PC-9 (cell line): ENCODE measurements around the gene MANBA. TPM values are rescaled to one million over a fixed set of nuclear protein-coding genes. Genes with fewer than 3 reads are reported as not detected.

ENCODE experiments used
- BruUV-seq: library from RNA; stranded (reverse); fragments of 400-500 nt; replicated peaks from 2 replicates; lab custom pipeline; 2021; lab: Mats Ljungman, UMichigan
- CTCF ChIA-PET: fragments of 300-600 bp; sonication (Branson Sonifier 250); formaldehyde crosslinking; loops from one replicate; lab custom pipeline; 2022; ENCODE audit warnings: antibody characterized with exemption; lab: Charles Lee
- POLR2A ChIA-PET: fragments of 300-600 bp; sonication (Branson Sonifier 250); formaldehyde crosslinking; loops from one replicate; lab custom pipeline; 2022; ENCODE audit warnings: antibody characterized with exemption; ENCODE audit not compliant: unreplicated experiment; lab: Charles Lee
- DNase-seq, 2 experiments: peaks; one replicate each; pipeline versions ENCODE4 v3.0.0 to v3.0.0-alpha.2; 2015 to 2022; ENCODE audit warnings: mixed read lengths in 1 of 2
- H2AFZ ChIP-seq: fragments of 200-600 bp; sonication (generic); 2 replicates; pipeline ENCODE4 v1.8.1; 2017; ENCODE audit warnings: antibody characterized with exemption
- H3F3A ChIP-seq: fragments of 200-600 bp; sonication (generic); 2 replicates; pipeline ENCODE4 v1.8.1; 2017; ENCODE audit warnings: antibody characterized with exemption, mild to moderate bottlenecking, low read depth; ENCODE audit not compliant: insufficient read depth
- H3K27ac ChIP-seq: fragments of 200-600 bp; sonication (generic); 2 replicates; pipeline ENCODE4 v1.6.1; 2016; ENCODE audit warnings: mixed run types
- H3K27me3 ChIP-seq: fragments of 200-600 bp; sonication (generic); 2 replicates; pipeline ENCODE4 v1.6.1; 2016; ENCODE audit warnings: low read depth, mixed run types; ENCODE audit not compliant: insufficient read depth
- H3K36me3 ChIP-seq: fragments of 200-600 bp; sonication (generic); 2 replicates; pipeline ENCODE4 v1.6.1; 2016; ENCODE audit warnings: low read depth, mixed run types
- H3K4me1 ChIP-seq: fragments of 200-600 bp; sonication (generic); replicated peaks from 2 replicates; pipeline ENCODE4 v1.6.1; 2016; ENCODE audit warnings: mixed run types; ENCODE audit not compliant: insufficient read depth
- H3K4me2 ChIP-seq: fragments of 200-600 bp; sonication (generic); 2 replicates; pipeline ENCODE4 v1.6.1; 2017; ENCODE audit warnings: mixed run types
- H3K4me3 ChIP-seq: fragments of 200-600 bp; sonication (generic); 2 replicates; pipeline ENCODE4 v1.6.1; 2016; ENCODE audit warnings: mixed run types
- H3K79me2 ChIP-seq: fragments of 200-600 bp; sonication (generic); 2 replicates; pipeline ENCODE4 v1.6.1; 2017; ENCODE audit warnings: low read depth, mixed run types
- H3K9me2 ChIP-seq: fragments of 200-600 bp; sonication (generic); 2 replicates; pipeline ENCODE4 v1.8.1; 2017; ENCODE audit warnings: mild to moderate bottlenecking; ENCODE audit not compliant: insufficient read depth
- H3K9me3 ChIP-seq: fragments of 200-600 bp; sonication (generic); 2 replicates; pipeline ENCODE4 v1.8.1; 2016; ENCODE audit warnings: low read depth; ENCODE audit not compliant: insufficient read depth
- H4K20me1 ChIP-seq: fragments of 200-600 bp; sonication (generic); 2 replicates; pipeline ENCODE4 v1.8.1; 2017; ENCODE audit not compliant: insufficient read depth
- EZH2 ChIP-seq: fragments of 200-600 bp; sonication (generic); IDR thresholded peaks from 2 replicates; pipeline ENCODE4 v1.8.0; 2017; ENCODE audit warnings: antibody characterized with exemption, low read depth
- intact Hi-C: fragments of 100-400 bp; cut with micrococcal nuclease; formaldehyde crosslinking; loops from one replicate; pipeline ENCODE4 v1.10.0; 2022; ENCODE audit not compliant: unreplicated experiment
- total RNA-seq: library from RNA; stranded (reverse); gene quantifications from 2 replicates; pipeline ENCODE4 v1.2.3, GENCODE V29; 2021
- TF ChIP-seq, protein P1 (sequence below): fragments of 200-600 bp; sonication (generic); conservative IDR thresholded peaks from 2 replicates; pipeline ENCODE4 v1.6.1; 2017; ENCODE audit warnings: mixed run types, antibody characterized with exemption, mild to moderate bottlenecking, moderate library complexity

MANBA gene
- total RNA-seq, 1 experiment from 2014 or later, result 11.8 TPM

DNA sequence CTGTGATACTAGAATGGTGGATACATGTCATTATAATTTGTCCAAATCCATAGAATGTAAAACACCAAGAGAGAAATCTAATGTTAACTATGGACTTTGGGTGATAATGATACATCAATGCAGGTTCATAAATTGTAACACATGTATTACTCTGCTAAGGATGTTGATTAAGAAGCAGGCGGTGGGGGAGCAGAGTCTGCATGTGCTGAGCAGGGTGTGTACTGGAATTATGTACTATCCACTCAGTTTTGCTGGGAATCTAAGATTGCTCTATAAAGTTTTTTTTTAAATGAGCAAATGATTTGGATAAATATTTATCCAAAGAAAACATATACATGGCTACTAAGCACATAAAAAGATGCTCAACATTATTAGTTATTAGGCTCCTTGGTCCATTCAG, 15.0 kb upstream of the MANBA start:
- H2AFZ ChIP-seq, result no peak overlapping the region
- no peaks in the 10 kb centered on the region for H3K36me3 ChIP-seq
- no peaks in the 10 kb centered on the region for H4K20me1 ChIP-seq
- peaks cover 3% of the 10 kb centered on the region for H3K4me1 ChIP-seq
- H3K9me2 ChIP-seq, result no peaks in the 10 kb centered on the region
- no peak overlapping the region for H3K4me2 ChIP-seq
- peaks cover 3% of the 10 kb centered on the region; the same call in 1 of the 2 replicates for H3F3A ChIP-seq
- TF ChIP-seq, protein P1, sequence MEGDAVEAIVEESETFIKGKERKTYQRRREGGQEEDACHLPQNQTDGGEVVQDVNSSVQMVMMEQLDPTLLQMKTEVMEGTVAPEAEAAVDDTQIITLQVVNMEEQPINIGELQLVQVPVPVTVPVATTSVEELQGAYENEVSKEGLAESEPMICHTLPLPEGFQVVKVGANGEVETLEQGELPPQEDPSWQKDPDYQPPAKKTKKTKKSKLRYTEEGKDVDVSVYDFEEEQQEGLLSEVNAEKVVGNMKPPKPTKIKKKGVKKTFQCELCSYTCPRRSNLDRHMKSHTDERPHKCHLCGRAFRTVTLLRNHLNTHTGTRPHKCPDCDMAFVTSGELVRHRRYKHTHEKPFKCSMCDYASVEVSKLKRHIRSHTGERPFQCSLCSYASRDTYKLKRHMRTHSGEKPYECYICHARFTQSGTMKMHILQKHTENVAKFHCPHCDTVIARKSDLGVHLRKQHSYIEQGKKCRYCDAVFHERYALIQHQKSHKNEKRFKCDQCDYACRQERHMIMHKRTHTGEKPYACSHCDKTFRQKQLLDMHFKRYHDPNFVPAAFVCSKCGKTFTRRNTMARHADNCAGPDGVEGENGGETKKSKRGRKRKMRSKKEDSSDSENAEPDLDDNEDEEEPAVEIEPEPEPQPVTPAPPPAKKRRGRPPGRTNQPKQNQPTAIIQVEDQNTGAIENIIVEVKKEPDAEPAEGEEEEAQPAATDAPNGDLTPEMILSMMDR, result no peak
- TF ChIP-seq EZH2, result no peak
- H3K9me3 ChIP-seq, result no peaks in the 10 kb centered on the region
- ChIA-PET CTCF (no interaction called here), POLR2A (no interaction called here)
- no peak overlapping the region for H3K4me3 ChIP-seq
- DNase-seq, result no peak
- intact Hi-C loops, result no loop called here
- BruUV-seq, result no TSS peak
- H3K27ac ChIP-seq, result no peak overlapping the region
- no peaks in the 10 kb centered on the region for H3K79me2 ChIP-seq
- H3K27me3 ChIP-seq, result no peaks in the 10 kb centered on the region

DNA sequence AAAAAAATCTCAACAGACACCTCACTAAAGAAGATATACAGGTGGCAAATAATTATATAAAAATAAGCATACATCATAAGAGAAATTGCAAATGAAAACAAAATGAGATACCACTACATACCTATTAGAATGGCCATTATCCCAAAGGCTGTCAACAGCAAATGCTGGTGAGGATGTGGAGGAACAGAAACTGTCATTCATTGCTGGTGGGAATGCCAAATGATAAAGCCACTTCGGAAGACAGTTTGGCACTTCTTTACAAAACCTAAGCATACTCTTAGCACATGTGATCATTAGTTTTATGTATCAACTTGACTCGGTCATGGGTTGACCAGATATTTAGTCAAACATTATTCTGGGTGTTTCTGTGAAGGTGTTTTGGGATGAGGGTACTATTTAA, 13.5 kb upstream of the MANBA start:
- no peak overlapping the region for H3K27ac ChIP-seq
- no peak for TF ChIP-seq EZH2
- TF ChIP-seq, protein P1, result no peak
- H3K4me2 ChIP-seq, result no peak overlapping the region
- intact Hi-C loops, result no loop called here
- ChIA-PET CTCF (no interaction called here), POLR2A (no interaction called here)
- H3K36me3 ChIP-seq, result no peaks in the 10 kb centered on the region
- H2AFZ ChIP-seq, result no peak overlapping the region
- H4K20me1 ChIP-seq, result no peaks in the 10 kb centered on the region
- no peaks in the 10 kb centered on the region for H3K9me2 ChIP-seq
- no peak overlapping the region for H3K4me3 ChIP-seq
- H3K9me3 ChIP-seq, result no peaks in the 10 kb centered on the region
- no TSS peak for BruUV-seq
- H3K4me1 ChIP-seq, result no peaks in the 10 kb centered on the region
- no peaks in the 10 kb centered on the region for H3K27me3 ChIP-seq
- DNase-seq, result no peak
- no peaks in the 10 kb centered on the region for H3F3A ChIP-seq
- H3K79me2 ChIP-seq, result no peaks in the 10 kb centered on the region

DNA sequence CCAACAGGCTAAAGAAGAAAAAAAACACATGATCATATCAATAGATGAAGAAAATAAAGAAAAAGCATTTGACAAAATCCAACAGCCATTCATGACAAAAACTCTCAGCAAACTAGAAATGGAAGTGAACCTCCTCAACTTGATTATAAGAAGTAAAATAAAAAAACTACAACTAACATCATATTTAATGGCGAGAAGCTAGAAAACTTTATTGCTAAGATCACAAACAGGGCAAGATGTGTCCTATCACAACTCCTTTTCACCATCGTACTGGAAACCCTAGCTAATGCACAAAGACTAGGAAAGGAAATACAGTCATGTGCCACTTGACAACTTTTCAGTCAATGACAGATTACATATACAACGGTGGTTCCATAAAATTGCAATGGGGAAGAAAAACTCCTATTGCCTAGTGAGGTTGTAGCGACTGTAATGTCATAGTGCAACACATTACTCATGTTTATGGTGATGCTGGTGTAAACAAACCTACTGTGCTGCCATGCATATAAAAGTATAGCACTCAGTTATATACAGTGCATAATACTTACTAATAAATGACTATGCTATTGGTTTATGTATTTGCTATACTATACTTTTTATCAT, 12.1 kb upstream of the MANBA start:
- Histone ChIP-seq H3K4me1 (no peaks in the 10 kb centered on the region), H3K79me2 (no peaks in the 10 kb centered on the region), H3K9me2 (no peaks in the 10 kb centered on the region), H3K9me3 (no peaks in the 10 kb centered on the region), H3K4me2 (no peak overlapping the region), H3K27ac (no peak overlapping the region), H3F3A (no peaks in the 10 kb centered on the region), H3K27me3 (no peaks in the 10 kb centered on the region), H2AFZ (no peak overlapping the region), H3K36me3 (no peaks in the 10 kb centered on the region), H3K4me3 (no peak overlapping the region), H4K20me1 (no peaks in the 10 kb centered on the region)
- ChIA-PET CTCF (no interaction called here), POLR2A (no interaction called here)
- BruUV-seq, result no TSS peak
- intact Hi-C loops, result no loop called here
- DNase-seq, result no peak
- TF ChIP-seq, protein P1, result no peak
- TF ChIP-seq EZH2, result no peak
